ENCODE data around the gene MFRP.
"Not testable (repeated sequence)": the region's sequence is repeated elsewhere in the genome, so short reads cannot be mapped to it uniquely, and the experiment has no call there.

Gene MFRP

DNA sequence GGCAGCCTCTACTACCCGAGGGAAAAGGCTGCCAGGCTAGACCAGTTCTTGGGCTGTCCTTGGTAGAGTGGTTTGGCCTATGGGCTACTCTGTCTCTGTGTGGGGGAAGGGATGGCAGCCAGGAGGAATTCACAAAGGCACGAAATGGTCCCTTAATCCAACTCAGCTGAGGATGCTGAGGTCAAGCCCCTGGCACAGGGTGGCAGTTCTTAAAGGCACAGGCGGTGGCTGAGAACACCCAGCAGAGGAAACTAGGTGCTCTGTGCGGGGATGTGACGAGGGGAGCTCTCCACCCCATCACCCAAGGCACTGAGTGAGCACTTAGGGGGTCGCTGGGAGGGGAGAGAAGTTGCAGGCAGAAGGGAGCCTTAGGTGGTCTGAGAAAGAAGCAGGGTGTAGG, at the start of gene MFRP:
TSS of gene MFRP (minus strand) at position 101 of the 400 bp plus-strand sequence. CDS start 192 bp downstream, outside the sequence.
- no peak for DNase-seq (ENCODE audit: low spot score)

DNA sequence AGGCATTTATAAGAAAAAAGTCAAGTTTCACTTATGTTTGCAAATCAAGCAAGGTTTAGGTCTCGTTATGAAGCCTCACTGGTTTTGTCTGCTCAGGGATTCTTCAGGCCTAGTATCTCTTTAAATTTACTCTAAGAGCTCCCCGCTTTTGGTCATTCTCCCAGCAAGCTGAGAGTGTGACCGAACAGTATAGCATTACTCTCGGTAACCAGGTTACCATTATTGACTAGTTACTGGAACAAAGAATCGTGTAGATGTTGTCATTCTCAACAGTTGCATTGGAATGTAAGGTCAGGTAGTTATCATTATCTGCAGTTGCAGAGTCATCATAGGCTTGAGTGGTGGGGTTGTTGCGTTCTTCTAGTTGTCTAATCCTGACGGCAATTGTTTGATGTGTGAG, 44.8 kb upstream of the MFRP start:
- no peak for DNase-seq (ENCODE audit: low spot score)

DNA sequence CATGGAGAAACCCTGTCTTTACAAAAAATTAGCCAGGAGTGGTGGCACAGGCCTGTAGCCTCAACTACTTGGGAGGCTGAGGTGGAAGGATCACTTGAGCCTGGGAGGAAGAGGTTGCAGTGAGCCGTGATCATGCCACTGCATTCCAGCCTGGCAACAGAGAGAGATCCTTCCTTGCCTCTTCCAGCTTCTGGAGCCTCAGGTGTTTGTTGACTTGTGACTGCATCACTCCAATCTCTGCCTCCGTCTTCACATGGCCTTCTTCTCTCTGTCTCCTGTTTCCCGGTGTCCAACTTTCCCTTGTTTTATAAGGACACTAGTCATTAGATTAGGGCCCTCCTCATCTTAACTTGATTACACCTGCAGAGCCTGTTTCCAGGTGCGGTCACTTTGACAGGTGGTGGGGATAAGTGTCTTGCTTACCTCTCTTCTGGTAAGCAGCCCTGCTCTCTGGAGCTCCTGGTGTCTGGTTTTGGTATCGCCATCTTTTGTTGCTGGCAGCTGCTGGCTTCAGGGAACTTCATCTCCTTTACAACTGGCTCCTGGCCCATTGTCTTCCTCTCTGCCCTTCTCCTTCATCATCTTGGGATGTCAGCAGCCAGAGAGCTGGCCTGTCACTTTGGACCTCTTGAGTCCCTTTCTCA, 43.2 kb upstream of the MFRP start:
- no peak for DNase-seq (ENCODE audit: low spot score)

DNA sequence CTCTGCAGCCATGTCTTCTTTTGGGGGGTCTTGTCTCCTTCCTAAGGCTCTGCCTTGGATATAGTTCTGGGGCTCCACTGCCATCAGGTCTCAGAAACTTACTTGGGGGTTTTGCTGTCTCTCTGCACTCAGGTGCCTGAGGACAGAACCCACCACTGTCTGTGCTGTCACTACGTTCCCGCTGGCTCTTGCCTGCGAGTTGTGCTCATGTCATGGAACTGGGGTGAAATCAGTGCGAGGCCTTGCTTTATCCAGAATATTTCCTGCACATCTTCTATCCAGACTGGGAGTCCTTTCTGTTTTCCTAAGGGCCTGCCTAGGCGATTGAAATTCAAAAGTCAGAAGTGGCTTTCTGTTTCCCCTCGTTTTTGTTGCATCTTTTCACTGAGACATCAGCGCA, 41.6 kb upstream of the MFRP start:
- DNase-seq (ENCODE audit: low spot score), result no peak

DNA sequence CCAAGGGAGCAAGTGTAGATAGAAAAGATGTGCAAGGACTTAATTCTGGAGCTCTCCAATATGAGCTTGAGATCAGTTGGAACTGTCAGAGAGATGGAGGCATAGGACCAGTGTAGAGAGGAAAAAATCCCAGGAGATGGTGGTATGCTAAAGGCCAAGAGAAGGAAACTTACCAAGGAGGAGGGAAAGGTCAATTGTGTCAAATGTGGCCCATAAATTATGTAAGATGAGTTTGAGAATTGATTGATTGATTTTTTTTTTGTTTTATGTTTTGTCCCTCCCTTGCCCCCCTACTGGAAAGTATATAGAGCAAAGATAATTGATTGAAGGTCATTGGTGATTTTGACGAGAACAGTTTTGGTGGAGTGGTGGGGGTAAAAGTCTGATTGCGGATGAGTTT, 37.8 kb upstream of the MFRP start:
- DNase-seq (ENCODE audit: low spot score), result no peak

DNA sequence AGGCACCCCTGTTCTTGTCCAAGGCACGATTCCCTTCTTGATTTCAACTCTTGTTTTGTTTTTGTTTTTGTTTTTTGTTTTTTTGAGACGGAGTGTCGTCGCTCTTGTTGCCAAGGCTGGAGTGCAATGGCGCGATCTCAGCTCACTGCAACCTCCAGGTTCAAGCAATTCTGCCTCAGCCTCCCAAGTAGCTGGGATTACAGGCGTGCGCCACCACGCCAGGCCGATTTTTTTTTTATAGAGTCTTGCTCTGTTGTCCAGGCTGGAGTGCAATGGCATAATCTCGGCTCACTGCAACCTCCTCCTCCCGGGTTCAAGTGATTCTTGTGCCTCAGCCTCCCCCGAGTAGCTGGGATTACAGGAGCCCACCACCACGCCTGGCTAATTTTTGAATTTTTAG, 36.0 kb upstream of the MFRP start:
- DNase-seq (ENCODE audit: low spot score), result not testable (repeated sequence)

DNA sequence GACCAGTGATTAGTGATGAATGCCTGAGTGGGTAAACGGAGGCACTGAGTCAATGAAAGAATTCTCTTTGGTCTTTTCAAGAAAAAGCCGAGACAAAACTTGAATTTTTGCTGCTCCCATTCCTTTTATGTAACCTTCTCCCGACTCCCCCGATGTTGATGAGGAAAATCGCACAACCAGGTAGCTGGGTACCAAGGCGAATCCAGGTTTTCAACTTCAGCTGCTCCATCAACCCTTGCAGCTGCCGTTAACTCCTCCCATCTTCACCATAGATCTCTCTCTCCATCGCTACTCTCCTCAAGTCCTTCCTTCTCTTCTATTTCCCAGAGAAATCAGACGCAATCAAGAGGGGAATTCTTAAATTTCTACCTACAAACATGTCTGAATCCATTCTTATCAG, 35.6 kb upstream of the MFRP start:
- no peak for DNase-seq (ENCODE audit: low spot score)

DNA sequence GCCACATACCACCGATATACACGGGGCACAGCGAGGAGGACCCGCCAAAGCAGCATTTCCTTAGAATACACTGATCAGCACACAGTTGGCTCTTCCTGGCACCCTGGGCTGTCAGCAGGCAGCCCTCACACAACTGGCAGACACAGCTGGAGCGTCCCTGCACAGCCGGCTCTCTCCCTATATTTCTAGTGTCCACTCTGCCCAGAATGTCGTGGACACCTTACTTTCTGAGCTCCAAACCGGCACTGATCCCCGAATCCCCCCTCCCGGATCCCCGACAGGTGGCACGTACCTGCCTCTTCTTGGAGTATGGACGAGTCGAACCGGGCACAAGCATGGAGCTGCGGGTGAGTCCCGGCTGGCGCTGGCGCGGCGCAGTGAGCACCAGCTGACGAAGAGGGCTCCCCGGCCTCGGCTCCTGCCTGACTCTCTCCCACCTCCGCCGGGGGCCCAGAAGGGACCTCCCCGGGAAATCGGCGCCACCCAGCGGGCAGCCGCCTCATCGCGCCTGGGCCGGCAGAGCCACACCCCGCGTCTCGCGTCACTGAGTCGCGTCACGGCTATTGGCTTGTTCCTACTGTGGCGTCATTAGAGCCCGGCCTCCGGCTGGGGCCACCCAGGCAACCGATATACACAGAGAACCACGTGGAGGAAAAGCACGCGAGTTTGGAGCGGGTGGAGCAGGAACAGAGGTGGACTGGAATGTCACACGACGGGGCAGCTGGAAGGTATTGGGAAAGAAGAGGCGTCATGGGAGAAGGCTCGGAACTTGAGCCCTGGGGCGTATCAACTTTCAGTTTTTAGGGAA, 34.9 kb upstream of the MFRP start, which contains the start of gene USP2:
TSS of gene USP2 (minus strand) at position 510 of the 808 bp plus-strand sequence. CDS start 8,210 bp downstream, outside the sequence.
- peak; percentile 97 for DNase-seq (ENCODE audit: low spot score)

DNA sequence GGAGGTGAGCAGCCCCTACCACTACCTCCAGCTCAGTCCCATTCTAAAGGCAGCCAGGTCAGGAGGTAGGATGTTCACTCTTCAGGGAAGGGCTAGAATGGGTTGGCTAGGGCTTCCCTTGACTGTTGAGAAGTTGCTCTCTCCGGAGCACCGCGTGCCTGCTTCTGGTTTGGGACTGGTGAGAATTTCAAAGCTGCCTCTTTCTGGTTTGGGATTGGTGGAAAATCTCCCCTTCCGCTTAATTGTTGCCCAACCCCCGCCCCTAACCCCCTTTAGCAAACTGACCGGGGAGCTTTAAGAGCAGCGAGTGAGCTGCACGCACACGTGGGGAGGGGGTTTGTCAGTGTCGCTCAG, 34.3 kb upstream of the MFRP start:
- DNase-seq (ENCODE audit: low spot score), result peak; percentile 56

DNA sequence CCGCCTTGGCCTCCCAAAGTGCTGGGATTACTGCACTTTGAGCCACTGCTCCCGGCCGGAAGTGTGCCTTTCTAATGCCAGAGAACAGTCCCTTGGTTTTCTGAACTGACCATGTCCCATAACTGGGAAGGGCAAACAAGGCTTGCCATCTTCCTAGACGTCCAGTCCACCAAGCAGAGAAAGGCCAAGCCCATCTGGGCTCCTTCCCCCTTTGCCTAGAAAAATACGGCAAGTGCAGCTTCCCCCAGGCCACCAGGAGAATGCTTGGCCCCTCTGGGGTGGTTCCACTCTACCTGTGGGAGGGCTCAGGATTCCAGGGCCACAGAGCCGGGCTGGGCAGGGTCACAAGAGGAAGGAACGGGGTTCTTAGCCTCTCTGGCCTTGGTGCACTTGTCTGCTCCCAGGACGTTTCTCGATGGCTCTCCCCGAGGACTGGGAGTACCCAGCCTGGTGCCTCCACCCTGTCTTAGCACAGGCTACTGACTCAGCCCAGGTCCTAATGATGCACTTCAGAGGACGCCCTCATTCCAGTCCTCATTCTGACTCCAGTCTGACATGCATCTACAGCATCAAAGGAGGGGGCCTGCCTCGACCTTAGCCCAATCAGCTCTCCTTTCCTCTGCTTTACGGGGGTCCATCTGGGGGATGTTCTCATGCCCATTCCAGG, 33.8 kb upstream of the MFRP start:
- no peak for DNase-seq (ENCODE audit: low spot score)

DNA sequence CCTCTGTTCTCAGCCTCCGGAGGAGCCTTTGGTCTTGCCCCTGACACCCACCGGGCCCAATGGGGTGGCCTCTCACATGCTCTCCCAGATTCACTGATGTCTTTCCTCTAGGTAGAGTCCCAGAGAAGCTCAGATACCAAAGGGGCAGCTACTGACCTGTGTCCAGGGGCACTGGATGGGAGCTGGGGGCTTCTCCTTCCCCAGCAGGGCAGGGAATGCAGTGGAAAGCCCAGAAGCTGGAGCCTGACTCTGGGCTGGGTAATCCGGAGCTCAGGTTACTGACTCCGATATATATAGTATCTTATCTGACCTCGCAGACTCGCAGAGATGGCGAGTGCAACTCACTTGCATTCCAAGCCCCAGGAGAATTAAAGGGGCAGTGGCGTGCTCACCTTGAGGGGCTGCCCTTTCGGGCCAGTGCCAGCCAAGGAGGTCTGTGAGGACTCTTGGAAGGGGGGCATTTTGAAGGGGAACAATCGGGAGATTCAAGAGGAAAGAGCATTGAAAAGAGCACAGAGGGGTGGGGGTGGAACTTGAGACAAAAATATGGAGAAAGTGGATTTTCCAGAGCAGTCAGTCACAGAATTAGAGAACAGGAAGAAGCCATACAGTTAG, 32.5 kb upstream of the MFRP start:
- no peak for DNase-seq (ENCODE audit: low spot score)

DNA sequence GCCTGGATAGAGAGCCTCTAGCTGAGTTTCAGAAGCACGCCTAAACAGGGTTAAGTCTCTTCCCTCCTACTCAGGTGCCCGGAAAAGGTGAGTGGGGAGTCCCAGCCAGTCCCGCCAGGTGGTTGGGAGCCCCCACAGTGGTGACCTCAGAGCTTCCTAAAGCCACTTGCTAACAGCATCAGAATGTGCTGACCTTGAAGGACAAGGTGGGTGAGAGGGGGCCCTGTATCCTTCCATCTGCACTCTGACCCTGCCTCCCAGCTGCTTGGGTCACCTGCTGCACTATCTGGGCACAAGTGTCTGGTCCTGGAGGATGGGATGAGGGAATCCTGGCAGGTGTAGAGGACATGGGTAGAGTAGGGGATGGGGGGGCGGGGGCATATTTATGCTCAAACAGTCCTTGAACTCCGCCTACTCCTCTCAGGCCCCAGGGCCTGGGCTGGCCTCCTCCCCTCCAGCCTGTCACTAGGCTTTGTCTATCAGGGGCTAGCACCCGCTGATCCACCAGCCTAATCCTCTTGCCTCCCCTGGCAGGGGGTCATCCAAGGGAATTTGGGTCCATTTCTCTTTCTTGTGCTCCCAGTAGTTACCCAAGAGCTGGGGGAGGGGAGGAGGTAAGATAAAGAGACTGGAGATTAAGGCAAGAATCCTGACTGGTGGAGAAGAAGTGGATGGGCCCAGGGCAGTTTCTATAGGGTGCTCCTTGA, 31.6 kb upstream of the MFRP start:
- DNase-seq (ENCODE audit: low spot score), result no peak

DNA sequence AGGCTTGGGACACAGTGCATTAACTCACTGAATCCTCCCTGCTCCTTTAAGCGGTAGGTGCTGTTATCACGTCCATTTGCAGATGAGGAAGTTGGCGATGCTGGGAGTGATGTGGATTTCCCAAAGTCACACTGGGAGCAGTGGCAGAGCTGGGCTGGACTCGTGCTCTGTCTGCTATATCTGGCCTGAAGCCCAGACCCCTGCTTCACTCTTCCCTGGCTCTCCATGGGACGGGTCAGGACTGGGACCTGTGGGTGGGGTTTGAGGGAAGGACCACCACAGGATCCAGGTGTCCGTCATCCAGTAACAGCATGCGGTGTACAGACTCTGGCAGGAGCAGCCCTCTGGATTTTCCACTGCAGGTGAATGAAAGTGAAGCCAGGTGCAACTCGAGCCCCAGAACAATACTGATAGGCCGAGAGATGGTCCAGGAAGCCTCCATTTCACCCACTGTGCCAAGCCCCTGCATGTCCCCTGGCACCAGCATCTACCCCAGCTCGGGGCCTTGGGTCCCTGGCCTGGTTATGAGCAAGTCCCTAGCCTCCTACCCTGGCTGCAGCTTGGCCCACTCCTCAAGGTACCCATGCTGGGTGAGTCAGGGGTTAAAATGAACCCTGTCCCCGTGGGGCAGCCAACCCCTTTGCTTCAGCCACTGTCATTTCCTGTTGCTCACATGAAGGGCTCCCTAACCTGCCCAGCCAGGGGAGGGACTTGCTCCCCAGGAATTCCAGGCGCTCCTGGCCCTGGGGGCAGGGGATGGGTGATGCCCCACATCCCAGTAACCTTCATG, 30.8 kb upstream of the MFRP start:
- no peak for DNase-seq (ENCODE audit: low spot score)

DNA sequence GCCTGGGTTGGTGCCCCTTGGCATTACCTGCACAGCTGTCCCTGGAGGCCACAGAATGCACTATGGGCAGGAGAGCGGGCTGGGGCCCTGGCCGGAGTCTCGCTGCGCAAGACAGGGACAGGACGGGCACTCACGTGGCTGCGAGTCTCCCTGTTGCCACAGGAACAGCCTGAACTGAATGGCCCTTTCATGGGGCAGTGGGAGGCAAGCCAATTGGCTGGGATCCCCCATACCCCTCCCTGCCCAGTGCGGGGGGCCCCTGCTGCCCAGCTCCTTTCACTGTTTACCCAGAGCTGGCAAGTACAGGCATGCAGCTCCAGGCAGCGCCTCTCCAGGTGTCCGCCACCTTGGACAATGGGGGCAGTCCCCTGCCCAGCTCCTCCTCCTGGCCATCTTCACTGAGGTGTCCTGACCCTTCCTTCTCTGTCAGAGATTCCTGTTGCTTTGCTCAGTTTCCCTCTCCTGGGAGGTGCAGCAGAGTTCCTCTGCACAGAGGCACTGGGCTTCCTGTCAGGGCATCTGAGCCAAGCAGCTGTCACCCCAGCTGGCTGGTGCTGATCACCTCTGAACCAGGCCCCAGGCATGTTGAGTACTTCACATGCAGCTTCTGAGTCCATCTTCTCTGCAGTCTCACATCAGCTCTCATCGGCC, 29.8 kb upstream of the MFRP start:
- no peak for DNase-seq (ENCODE audit: low spot score)

DNA sequence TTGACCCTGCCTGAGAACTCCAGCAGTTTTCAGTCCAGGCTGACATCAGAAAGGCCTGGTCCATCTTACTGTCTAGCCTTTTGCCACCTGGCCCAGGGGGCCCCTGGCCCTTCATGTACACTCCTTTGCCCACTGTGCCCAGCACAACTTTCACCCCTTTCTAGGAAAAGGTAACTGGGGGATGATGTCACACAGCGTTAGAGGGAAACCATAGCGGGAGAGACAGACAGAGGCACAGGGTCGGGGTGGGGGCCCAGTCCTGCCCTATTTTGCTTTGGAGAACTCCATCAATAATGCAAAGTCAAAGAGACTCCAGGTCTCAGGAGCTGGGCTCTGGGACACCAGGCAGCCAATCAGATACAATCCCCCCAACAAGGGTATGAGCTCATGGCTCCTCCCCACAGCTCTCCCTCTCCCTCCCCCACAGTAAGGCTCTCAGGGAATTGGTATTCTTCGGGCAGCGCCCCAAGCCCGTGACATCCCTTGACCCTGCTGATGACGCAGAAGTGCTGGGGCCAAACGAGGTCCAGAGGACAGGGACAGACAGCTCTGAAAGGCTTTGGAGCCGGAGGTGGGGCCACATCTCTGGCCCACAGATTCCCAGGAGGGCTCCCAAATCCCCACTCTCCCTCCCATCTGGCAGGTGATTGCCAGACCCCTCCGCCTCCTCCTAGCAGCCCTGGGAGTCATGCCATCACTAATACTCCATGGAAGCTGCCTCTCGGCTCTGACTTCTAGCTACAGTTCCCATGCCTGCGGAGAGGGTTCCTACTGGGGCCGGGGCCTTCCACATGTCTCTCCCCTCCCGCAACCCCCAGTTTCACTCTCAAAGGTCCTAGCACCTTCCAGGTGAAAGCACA, 29.1 kb upstream of the MFRP start:
- DNase-seq (ENCODE audit: low spot score), result no peak

DNA sequence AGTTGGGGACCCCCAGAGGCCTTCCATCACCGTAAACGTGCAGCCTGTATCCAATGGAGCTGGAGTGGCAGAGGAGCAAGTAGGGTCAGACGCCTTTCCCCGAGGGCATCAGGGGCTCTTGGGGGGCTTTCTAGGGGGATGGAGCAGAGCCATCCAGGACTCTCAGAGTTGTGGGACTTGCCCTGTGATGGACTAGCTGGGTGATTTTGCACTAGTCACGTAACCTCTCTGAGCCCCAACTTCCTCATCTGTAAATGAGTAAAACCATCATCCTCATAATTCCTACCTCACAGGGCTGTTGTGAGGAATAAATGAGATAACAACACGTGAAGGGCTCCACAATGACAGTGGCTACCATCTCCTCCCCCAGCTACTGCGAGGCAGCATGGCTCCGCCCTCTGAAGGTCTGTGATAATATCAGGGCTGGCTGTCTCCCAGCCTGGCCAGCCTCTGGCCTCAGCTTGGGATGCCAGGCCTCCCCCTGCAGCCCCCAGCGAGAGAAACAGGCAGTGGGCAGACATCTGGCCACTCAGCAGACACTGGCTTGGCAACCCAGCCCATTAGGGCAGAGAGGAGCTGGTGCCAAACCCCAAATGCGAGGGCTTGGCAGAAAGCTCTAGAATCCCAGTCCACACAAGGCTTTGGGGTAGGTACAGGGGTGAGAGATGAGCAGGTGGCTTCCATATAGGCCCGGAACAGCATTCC, 28.3 kb upstream of the MFRP start:
- DNase-seq (ENCODE audit: low spot score), result no peak

DNA sequence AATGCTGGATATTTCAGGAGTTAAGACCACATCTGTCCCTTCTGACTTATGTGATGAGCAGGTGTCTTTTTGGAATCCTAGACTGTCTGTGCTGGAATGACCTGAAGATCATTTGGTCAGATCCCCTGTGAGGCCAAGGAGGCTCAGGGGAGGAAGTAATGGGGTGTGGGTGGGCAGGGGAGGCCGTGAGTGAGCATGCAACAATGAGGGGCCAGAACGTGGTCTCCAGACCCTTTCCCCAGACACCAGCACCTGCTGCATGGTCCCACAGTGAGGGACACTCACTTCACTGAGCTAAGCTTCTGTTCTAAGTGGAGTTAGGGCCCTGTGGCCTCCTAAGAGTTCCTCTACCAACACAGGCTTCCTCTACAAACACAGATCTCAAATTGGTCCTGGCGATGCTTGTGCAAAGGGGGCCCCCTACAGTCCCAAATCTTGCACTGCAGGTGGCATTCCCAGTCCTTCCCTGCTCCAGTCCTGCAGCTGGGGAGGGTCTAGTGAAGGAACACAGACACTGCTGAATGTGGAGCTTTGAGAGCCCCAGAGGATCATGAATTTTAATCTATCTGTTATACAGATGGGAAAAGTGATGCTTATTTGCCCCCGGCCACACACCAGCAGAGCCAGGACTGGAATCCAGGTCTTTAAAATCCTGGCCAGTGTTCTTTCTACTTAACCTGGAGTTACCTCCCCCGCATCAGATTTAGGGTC, 27.6 kb upstream of the MFRP start:
- DNase-seq (ENCODE audit: low spot score), result peak; percentile 89

Data from cerebellar cortex (tissue), 1 donor.